H1 (cell line): ENCODE data around the gene SURF1. TPM values are rescaled to one million over a fixed set of nuclear protein-coding genes. Genes with fewer than 3 reads are reported as not detected.

Source experiments
- CTCF ChIA-PET: fragments of 300-600 bp; sonication (Branson Sonifier 250); formaldehyde crosslinking; loops from one replicate; lab custom pipeline; 2021; ENCODE audit not compliant: partially characterized antibody; lab: Charles Lee
- POLR2A ChIA-PET: fragments of 300-600 bp; sonication (Branson Sonifier 250); formaldehyde crosslinking; loops from one replicate; lab custom pipeline; 2021; ENCODE audit warnings: inconsistent platforms; ENCODE audit not compliant: partially characterized antibody; lab: Charles Lee
- DNase-seq, 2 experiments: peaks; one replicate each; pipeline versions ENCODE4 v3.0.0 to v3.0.0-alpha.2; 2010 to 2022; ENCODE audit warnings: low spot score in 2 of 2, low read depth in 1 of 2, mixed read lengths in 1 of 2
- FAIRE-seq: peaks from 2 replicates; lab custom pipeline; 2011; peaks lifted over from hg19 to GRCh38; lab: Jason Lieb, UNC
- H2AFZ ChIP-seq: 2 replicates; pipeline ENCODE4 v1.8.1; 2012; ENCODE audit warnings: low read length, inconsistent platforms
- H2AK5ac ChIP-seq: 2 replicates; pipeline ENCODE4 v1.6.1; 2013; ENCODE audit warnings: low read depth, low read length
- H2BK120ac ChIP-seq: replicated peaks from 2 replicates; pipeline ENCODE3; 2013; ENCODE audit warnings: low read depth, low read length, inconsistent platforms
- H2BK12ac ChIP-seq: 2 replicates; pipeline ENCODE4 v1.6.1; 2013; ENCODE audit warnings: low read depth, low read length
- H2BK15ac ChIP-seq: 2 replicates; pipeline ENCODE4 v1.6.1; 2013; ENCODE audit warnings: low read length
- H2BK20ac ChIP-seq: 2 replicates; pipeline ENCODE4 v1.6.1; 2013; ENCODE audit warnings: low read length
- H2BK5ac ChIP-seq: 2 replicates; pipeline ENCODE4 v1.6.1; 2013; ENCODE audit warnings: low read depth, low read length
- H3K14ac ChIP-seq: 2 replicates; pipeline ENCODE4 v1.6.1; 2013; ENCODE audit warnings: inconsistent platforms; ENCODE audit not compliant: insufficient read length
- H3K18ac ChIP-seq: 2 replicates; pipeline ENCODE4 v1.6.1; 2013; ENCODE audit warnings: low read length; ENCODE audit errors: extremely low read depth
- H3K23ac ChIP-seq: 2 replicates; pipeline ENCODE4 v1.6.1; 2013; ENCODE audit warnings: inconsistent platforms; ENCODE audit not compliant: insufficient read length
- H3K23me2 ChIP-seq: 2 replicates; pipeline ENCODE4 v1.6.1; 2013; ENCODE audit warnings: low read depth, low read length
- H3K27ac ChIP-seq: 2 replicates; pipeline ENCODE4 v1.6.1; 2011; ENCODE audit warnings: low read depth, low read length, inconsistent platforms
- H3K27me3 ChIP-seq, 4 experiments: replicated peaks in 1 of 4; 1 replicate in 1 of 4; 2 replicates in 3 of 4; pipeline versions ENCODE4 v1.6.1 to v1.8.1; 2011 to 2013; ENCODE audit warnings: low read length in 3 of 4, mild to moderate bottlenecking in 3 of 4, inconsistent platforms in 2 of 4, mixed read lengths in 2 of 4, moderate library complexity in 1 of 4; ENCODE audit not compliant: control insufficient read depth in 3 of 4, insufficient read depth in 3 of 4; ENCODE audit errors: extremely low read depth in 1 of 4
- H3K36me3 ChIP-seq, 4 experiments: 2 replicates each; pipeline versions ENCODE4 v1.6.1 to v1.8.1; 2011 to 2013; ENCODE audit warnings: mild to moderate bottlenecking in 4 of 4, low read length in 3 of 4, moderate library complexity in 2 of 4, control low read depth in 1 of 4, inconsistent platforms in 1 of 4; ENCODE audit not compliant: insufficient read depth in 4 of 4, control insufficient read depth in 2 of 4
- H3K4ac ChIP-seq: replicated peaks from 2 replicates; pipeline ENCODE3; 2013; ENCODE audit warnings: low read length, low read depth, mixed read lengths, inconsistent platforms; ENCODE audit not compliant: insufficient read length
- H3K4me1 ChIP-seq, 4 experiments: replicated peaks in 1 of 4; 1 replicate in 1 of 4; 2 replicates in 3 of 4; pipeline versions ENCODE4 v1.6.1 to v1.8.1; 2011 to 2013; ENCODE audit warnings: low read length in 3 of 4, inconsistent platforms in 2 of 4, mixed read lengths in 1 of 4; ENCODE audit not compliant: insufficient read depth in 4 of 4, control insufficient read depth in 3 of 4
- H3K4me2 ChIP-seq, 2 experiments: 2 replicates each; pipeline versions ENCODE4 v1.6.1 to v1.8.1; 2011 to 2013; ENCODE audit warnings: low read depth in 2 of 2, low read length in 2 of 2, control low read depth in 1 of 2, inconsistent platforms in 1 of 2, mild to moderate bottlenecking in 1 of 2; ENCODE audit not compliant: insufficient read depth in 1 of 2
- H3K4me3 ChIP-seq, 4 experiments: fragments of 200-600, 300-600 bp in 1 of 4; sonication (generic), shearing (Covaris generic), sonication (Bioruptor Twin) in 1 of 4; 2 replicates each; pipeline versions ENCODE4 v1.5.1 to v1.8.1; 2011 to 2016; ENCODE audit warnings: low read length in 4 of 4, low read depth in 3 of 4, control low read depth in 2 of 4, inconsistent platforms in 2 of 4, mild to moderate bottlenecking in 2 of 4, mixed read lengths in 1 of 4, moderate library complexity in 1 of 4; ENCODE audit not compliant: insufficient read depth in 2 of 4; ENCODE audit errors: extremely low read depth in 1 of 4
- H3K56ac ChIP-seq: replicated peaks from 2 replicates; pipeline ENCODE3; 2013; ENCODE audit warnings: low read depth, mild to moderate bottlenecking, mixed read lengths, low read length, inconsistent platforms; ENCODE audit not compliant: insufficient read length
- H3K79me1 ChIP-seq: 2 replicates; pipeline ENCODE4 v1.6.1; 2013; ENCODE audit warnings: low read depth, low read length, control low read depth
- H3K79me2 ChIP-seq, 2 experiments: 2 replicates each; pipeline versions ENCODE4 v1.6.1 to v1.8.1; 2012 to 2013; ENCODE audit warnings: low read length in 2 of 2, mild to moderate bottlenecking in 2 of 2, inconsistent platforms in 1 of 2; ENCODE audit not compliant: insufficient read depth in 2 of 2, control insufficient read depth in 1 of 2
- H3K9ac ChIP-seq, 4 experiments: replicated peaks in 1 of 4; 1 replicate in 1 of 4; 2 replicates in 3 of 4; pipeline versions ENCODE4 v1.6.1 to v1.8.1; 2011 to 2013; ENCODE audit warnings: low read depth in 3 of 4, low read length in 3 of 4, control low read depth in 2 of 4, mild to moderate bottlenecking in 2 of 4, moderate library complexity in 2 of 4, inconsistent platforms in 1 of 4; ENCODE audit errors: extremely low read depth in 1 of 4
- H3K9me3 ChIP-seq, 2 experiments: 2 replicates each; pipeline versions ENCODE4 v1.6.1 to v1.8.1; 2012 to 2013; ENCODE audit warnings: mild to moderate bottlenecking in 2 of 2, moderate library complexity in 2 of 2, control low read depth in 1 of 2, inconsistent platforms in 1 of 2, low read depth in 1 of 2, low read length in 1 of 2, mixed read lengths in 1 of 2; ENCODE audit not compliant: insufficient read depth in 2 of 2
- H4K20me1 ChIP-seq, 2 experiments: replicated peaks in 1 of 2; 2 replicates each; pipeline versions ENCODE3 to v1.8.1; 2011 to 2013; ENCODE audit warnings: inconsistent platforms in 2 of 2, low read length in 2 of 2, mild to moderate bottlenecking in 1 of 2; ENCODE audit not compliant: insufficient read depth in 2 of 2, control insufficient read depth in 1 of 2
- H4K5ac ChIP-seq: 2 replicates; pipeline ENCODE4 v1.6.1; 2013; ENCODE audit warnings: low read length, low read depth, mixed read lengths, inconsistent platforms; ENCODE audit not compliant: insufficient read length
- H4K8ac ChIP-seq: 2 replicates; pipeline ENCODE4 v1.8.0; 2013; ENCODE audit warnings: mild to moderate bottlenecking, moderate library complexity, low read length, inconsistent platforms; ENCODE audit not compliant: insufficient read depth; ENCODE audit errors: extremely low read depth
- H4K91ac ChIP-seq: replicated peaks from 2 replicates; pipeline ENCODE3; 2013; ENCODE audit warnings: low read length, mixed read lengths, inconsistent platforms; ENCODE audit not compliant: insufficient read length
- ATF2 ChIP-seq: IDR thresholded peaks from 2 replicates; pipeline ENCODE4 v1.6.1; 2012; ENCODE audit warnings: low read length, inconsistent platforms
- CBX5 ChIP-seq: fragments of 300-800, 300-1000 bp; sonication (generic); IDR thresholded peaks from 2 replicates; pipeline ENCODE4 v1.7.1; 2016; ENCODE audit warnings: antibody characterized with exemption, low read length, low read depth
- CBX8 ChIP-seq: fragments of 300-800, 300-1000 bp; sonication (generic); IDR thresholded peaks from 2 replicates; pipeline ENCODE4 v1.7.1; 2016; ENCODE audit warnings: low read depth, low read length, borderline replicate concordance
- CREB1 ChIP-seq: IDR thresholded peaks from 2 replicates; pipeline ENCODE4 v1.6.1; 2012; ENCODE audit warnings: inconsistent platforms
- GTF2F1 ChIP-seq: IDR thresholded peaks from 2 replicates; pipeline ENCODE4 v1.6.1; 2012; ENCODE audit warnings: low read depth, low read length, improper control_type of control experiment, borderline replicate concordance
- HDAC6 ChIP-seq: IDR thresholded peaks from one replicate; pipeline ENCODE4 v1.7.1; 2012; ENCODE audit warnings: low read depth, mild to moderate bottlenecking, inconsistent platforms, low read length, moderate library complexity
- PHF8 ChIP-seq: fragments of 200-600 bp; sonication (generic); conservative IDR thresholded peaks from 2 replicates; pipeline ENCODE4 v1.7.1; 2012; ENCODE audit warnings: low read depth, mild to moderate bottlenecking, inconsistent platforms, low read length, moderate library complexity
- RXRA ChIP-seq: IDR thresholded peaks from 2 replicates; pipeline ENCODE4 v1.6.1; 2011; ENCODE audit warnings: low read depth, mild to moderate bottlenecking, low read length, moderate library complexity; ENCODE audit not compliant: insufficient read depth
- TCF12 ChIP-seq: IDR thresholded peaks from 2 replicates; pipeline ENCODE4 v1.6.1; 2011; ENCODE audit warnings: low read depth, mild to moderate bottlenecking, low read length
- TEAD4 ChIP-seq: IDR thresholded peaks from 2 replicates; pipeline ENCODE4 v1.6.1; 2012; ENCODE audit warnings: low read depth, low read length, inconsistent platforms, mixed read lengths
- WGBS, 2 experiments: shearing (Covaris generic) in 1 of 2; methylation state at CpG; one replicate each; pipeline versions ENCODE4 v1.1.6 to v1.1.7; 2013 to 2015; ENCODE audit warnings: low lambda C conversion rate in 2 of 2, mixed read lengths in 2 of 2, inconsistent platforms in 1 of 2, low coverage in 1 of 2, missing lambda C conversion rate in 1 of 2; ENCODE audit not compliant: insufficient replicate concordance in 2 of 2, insufficient coverage in 1 of 2, insufficient read length in 1 of 2; ENCODE audit errors: extremely low coverage in 1 of 2, missing lambda C conversion rate in 1 of 2; 5-methylcytosine and 5-hydroxymethylcytosine counted together
- polyA plus RNA-seq, 7 experiments: library from polyadenylated mRNA; depleted of rRNA in 3 of 7; stranded (reverse) in 5 of 7; unstranded in 2 of 7; fragments of >200 nt in 5 of 7; fragments of 200-250 nt in 2 of 7; gene quantifications; 1 replicate in 5 of 7; 2 replicates in 1 of 7; 4 replicates in 1 of 7; pipeline versions ENCODE4 v1.2.1 to v1.2.3, GENCODE V29; 2011 to 2013; ENCODE audit warnings: missing spikeins in 2 of 7, mixed read lengths in 2 of 7
- total RNA-seq: library from RNA; stranded (reverse); fragmentation: NEBNext Ultra II Directional; extraction: Animal tissue kit (Norgen Biotek cat#: 25700); gene quantifications from 2 replicates; pipeline ENCODE4 v1.2.1, GENCODE V29; 2021
- TF ChIP-seq, protein P1 (sequence below): IDR thresholded peaks from 2 replicates; pipeline ENCODE4 v1.6.1; 2012; ENCODE audit warnings: inconsistent platforms

The SURF1 gene
- total and polyA plus RNA-seq, 2 of the 8 experiments (the other 6 are each of a cell fraction or from before 2014, with no cell fraction given): 43.1 to 44.7 TPM

DNA sequence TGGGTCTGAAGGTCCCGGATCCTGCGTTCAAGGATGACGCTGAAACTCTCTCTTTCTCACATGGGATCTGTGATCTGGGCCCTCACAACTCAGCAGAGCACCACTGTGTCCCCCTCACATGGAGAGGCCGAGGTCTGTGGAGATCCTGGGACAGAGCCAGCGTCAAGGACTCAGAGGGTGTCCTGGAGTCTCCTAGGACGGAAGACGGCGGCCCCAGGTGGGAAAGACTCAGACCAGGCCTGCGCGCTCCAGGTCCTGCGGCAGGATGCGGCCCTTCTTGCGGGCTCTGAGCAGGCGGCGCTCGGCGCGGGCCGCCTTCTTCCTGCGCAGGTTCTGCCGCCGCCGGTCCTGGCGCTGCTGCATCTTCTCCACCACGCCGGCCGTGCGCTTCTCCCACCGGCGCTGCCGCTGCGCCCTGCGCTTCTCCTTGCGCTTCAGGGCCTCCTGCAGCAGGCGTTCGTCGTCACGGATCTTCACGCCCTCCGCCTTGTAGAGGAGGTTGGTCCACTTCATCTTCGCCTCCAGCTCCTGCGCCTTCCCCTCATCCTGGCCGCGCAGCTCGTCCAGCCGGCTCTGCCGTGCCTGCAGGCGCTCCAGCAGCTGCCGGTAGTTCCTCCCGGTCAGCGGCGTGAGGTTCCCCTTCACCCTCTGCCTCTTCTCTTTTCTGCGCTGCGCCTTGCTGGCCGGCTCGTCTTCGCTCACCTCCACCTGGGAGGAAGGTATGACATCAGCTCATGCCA lies 24.5 kb downstream of the SURF1 start:
- Histone ChIP-seq H3K56ac (no peak overlapping the region), H2BK120ac (no peak overlapping the region), H4K5ac (no peak overlapping the region), H2BK20ac (no peak overlapping the region), H3K18ac (no peak overlapping the region), H3K27ac (no peak overlapping the region), H4K8ac (no peak overlapping the region), H3K4me3 (no peak overlapping the region), H3K23ac (no peak overlapping the region), H3K4ac (no peak overlapping the region), H3K9me3 (no peaks in the 10 kb centered on the region), H3K9ac (no peak overlapping the region), H3K23me2 (peaks cover 7% of the 10 kb centered on the region; the same call in 1 of the 2 replicates), H2AFZ (no peak overlapping the region), H2AK5ac (no peak overlapping the region), H2BK5ac (no peak overlapping the region), H4K20me1 (peaks cover 4 to 16% of the 10 kb centered on the region in 2 experiments), H3K79me2 (peaks cover 0 to 15% of the 10 kb centered on the region in 2 experiments; a peak in 2 of 4 replicates), H2BK15ac (no peak overlapping the region), H3K4me1 (peaks cover 0 to 9% (median 2%) of the 10 kb centered on the region in 4 experiments; a peak in 1 of 7 replicates), H3K27me3 (no peaks in the 10 kb centered on the region), H3K4me2 (no peak overlapping the region), H3K36me3 (peaks cover 20 to 43% (median 35%) of the 10 kb centered on the region in 4 experiments), H3K79me1 (peaks cover 10% of the 10 kb centered on the region), H3K14ac (no peak overlapping the region), H4K91ac (no peak overlapping the region), H2BK12ac (no peak overlapping the region)
- DNase-seq (no peak), FAIRE-seq (no peak)
- CTCF ChIA-PET: interaction anchor here (0.6 to 7.0 kb wide), 10 partner anchors 9 to 155 kb away, joined by 3 to 123 read pairs (median 4); no protein-coding TSS in a partner anchor
- 93% methylated on average over 45 of the region's 57 CpGs; no CpG with 5 or more reads in 1 of the 2 experiments for WGBS, 2 experiments
- POLR2A ChIA-PET: interaction anchor here (0.9 to 7.3 kb wide), 7 partner anchors 9 to 149 kb away, joined by 3 to 120 read pairs (median 5); partner anchors contain the start of genes MED22 and RPL7A
- no peak for TF ChIP-seq PHF8
- no peak for TF ChIP-seq HDAC6
- TF ChIP-seq TCF12: no peak
- no peak for TF ChIP-seq CBX5
- TF ChIP-seq RXRA: no peak
- TF ChIP-seq GTF2F1: no peak
- no peak for TF ChIP-seq TEAD4
- TF ChIP-seq, protein P1, sequence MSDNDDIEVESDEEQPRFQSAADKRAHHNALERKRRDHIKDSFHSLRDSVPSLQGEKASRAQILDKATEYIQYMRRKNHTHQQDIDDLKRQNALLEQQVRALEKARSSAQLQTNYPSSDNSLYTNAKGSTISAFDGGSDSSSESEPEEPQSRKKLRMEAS: no peak
- TF ChIP-seq CBX8: no peak
- no peak for TF ChIP-seq CREB1
- no peak for TF ChIP-seq ATF2
